ENCODE data around the gene FCRL2.

Gene FCRL2, protein sequence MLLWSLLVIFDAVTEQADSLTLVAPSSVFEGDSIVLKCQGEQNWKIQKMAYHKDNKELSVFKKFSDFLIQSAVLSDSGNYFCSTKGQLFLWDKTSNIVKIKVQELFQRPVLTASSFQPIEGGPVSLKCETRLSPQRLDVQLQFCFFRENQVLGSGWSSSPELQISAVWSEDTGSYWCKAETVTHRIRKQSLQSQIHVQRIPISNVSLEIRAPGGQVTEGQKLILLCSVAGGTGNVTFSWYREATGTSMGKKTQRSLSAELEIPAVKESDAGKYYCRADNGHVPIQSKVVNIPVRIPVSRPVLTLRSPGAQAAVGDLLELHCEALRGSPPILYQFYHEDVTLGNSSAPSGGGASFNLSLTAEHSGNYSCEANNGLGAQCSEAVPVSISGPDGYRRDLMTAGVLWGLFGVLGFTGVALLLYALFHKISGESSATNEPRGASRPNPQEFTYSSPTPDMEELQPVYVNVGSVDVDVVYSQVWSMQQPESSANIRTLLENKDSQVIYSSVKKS

GRCh38 chr1:157776971-157777391 is at the start of gene FCRL2:
Gene FCRL2 (minus strand): TSS chr1:157777132. CDS start chr1:157777073, 59 bp downstream.
- no peak for DNase-seq

GRCh38 chr1:157820299-157820698 is 43.4 kb upstream of the FCRL2 start:
- no peak for DNase-seq

- no peak for DNase-seq
These were observed 43.0 kb upstream of the FCRL2 start, which contains the start of gene FCRL1 for GRCh38 chr1:157819896-157820295. Gene FCRL1 (minus strand): TSS chr1:157820120. CDS start chr1:157820037, 83 bp downstream.

GRCh38 chr1:157819215-157819614 is 42.3 kb upstream of the FCRL2 start:
- DNase-seq: no peak

DNA sequence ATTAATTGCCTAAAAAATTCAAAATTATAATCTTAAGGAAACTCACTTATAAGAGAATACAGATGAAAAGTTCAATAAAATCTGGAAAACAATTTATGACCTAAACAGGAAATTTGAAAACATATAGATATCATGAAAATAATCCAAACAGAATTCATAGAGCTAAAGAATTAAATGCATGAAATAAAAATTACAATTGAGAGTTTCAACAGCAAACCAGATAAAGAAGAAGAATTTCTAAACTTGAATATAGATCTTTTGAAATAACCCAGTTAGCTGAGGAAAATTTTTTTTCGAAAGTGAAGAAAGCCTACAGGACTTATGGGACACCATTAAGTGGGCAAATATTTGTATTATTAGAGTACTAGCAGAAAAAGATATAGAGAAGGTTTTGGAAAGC is 36.3 kb upstream of the FCRL2 start:
- no peak for DNase-seq

- no peak for DNase-seq
These were observed 29.7 kb upstream of the FCRL2 start for GRCh38 chr1:157806431-157807149.

DNA sequence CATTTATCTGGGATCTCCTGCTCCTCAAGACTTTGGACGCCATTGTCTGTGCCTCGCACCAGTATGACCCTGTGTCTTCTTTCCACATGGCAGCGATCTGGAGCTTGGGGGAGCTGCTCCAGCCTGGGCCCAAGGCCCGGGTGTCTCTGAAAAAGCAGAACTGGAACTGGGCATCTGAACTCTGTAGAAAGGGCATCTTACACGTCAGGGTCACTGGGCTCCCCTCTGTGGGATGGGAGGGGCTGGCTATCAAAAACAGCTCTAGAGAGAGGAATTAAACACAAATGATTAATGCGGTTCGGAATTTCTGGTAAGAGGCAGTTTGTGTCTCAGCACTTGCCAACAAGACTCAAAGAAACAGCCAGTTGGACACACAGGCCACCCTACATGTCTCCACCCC is 26.9 kb upstream of the FCRL2 start:
- DNase-seq: no peak

DNA sequence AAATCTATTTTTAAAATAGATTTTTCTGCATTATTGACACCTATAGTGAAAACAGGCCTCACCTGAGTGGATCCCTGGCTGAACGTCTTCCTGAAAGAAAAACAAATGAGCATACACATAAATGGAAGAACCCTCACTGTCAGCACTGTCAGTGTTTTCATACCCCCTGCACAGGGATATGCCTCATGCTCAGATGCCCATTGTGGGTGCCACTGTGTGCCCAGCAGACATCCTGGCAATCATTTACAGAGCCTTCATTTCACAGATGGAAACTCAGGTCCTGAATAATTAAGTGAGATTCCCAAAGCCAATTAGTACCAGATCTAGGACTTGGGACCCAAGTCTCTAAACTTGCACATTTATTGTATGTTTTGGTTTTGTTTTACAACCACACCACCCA is 23.1 kb upstream of the FCRL2 start:
- no peak for DNase-seq

GRCh38 chr1:157798211-157798610 is 21.3 kb upstream of the FCRL2 start:
- DNase-seq: peak; percentile 1

DNA sequence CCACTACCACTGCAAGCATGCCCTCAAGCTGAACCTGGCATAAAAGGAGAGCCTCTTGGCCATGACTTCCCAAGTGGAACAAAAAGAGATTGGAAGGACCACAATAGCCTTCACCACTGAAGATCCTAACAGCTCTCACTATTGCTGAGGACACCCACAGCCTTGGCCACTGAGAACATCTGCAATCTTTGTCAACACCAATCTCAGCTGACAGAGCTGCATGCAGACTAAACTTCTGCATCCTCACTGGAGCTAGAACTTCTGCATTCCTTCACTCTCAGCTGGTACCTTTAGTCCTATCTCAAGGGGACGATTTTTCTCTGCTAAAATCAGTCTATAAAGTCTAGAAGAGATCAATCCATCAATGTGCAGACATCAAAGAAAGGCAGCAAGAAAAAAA is 8.3 kb upstream of the FCRL2 start:
- DNase-seq: no peak

DNA sequence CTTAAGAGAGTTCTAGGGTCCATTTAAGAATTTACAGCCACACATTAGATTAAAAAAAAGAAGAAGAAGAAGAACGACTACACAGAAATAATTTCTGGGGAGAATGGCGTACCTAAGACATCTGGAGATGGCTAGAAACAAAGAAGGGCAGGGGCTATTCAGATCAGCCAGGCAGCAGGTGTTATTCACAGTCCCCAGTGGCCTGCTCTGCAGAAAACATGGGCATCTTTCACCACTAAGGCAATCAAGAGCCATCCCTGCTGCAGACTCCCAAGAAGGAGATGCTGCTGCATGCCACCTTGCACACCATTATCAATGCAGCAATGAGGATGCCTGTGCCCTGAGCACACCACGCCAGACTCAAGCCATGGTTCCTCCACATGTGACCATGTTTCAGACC is 7.9 kb upstream of the FCRL2 start:
- no peak for DNase-seq

GRCh38 chr1:157782931-157783330 is 6.0 kb upstream of the FCRL2 start:
- DNase-seq: no peak

GRCh38 chr1:157781048-157781447 is 4.1 kb upstream of the FCRL2 start:
- no peak for DNase-seq

DNA sequence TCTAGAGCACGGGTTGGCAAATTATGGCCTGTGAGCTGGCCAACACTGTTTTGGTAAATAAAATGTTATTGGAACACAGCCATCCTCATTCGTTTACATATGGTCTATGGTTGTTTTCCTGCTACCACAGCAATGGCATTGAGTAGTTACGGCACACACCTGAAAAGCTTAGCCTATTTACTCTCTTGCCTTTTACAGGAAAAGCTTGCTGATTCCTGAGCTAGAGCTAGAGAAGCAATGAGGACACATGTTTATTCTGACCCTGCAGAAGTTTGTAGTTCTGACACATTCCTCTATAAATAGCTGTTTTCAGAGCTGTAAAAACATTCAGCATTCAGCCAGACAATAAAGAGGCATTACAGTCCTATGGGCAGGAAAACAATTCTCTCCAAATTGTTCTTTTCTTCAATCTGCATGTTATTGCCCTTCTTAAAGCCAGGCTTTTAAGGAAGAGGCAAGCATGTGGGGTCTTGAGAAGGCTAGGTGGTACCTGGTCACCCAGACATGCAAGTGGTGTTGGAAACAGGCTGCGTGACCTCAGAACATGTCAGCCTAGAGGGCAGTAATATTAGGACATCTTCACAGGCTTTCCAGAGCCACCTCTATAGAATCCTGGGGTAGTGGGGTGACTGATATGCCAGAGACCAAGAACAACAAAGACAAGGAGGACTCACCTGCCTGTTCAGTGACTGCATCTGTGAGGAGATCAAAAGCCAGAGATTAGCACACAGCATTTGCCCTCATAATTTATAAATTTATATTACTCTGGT is 1.6 kb downstream of the FCRL2 start:
- DNase-seq: no peak

GRCh38 chr1:157774412-157774811 is 2.5 kb downstream of the FCRL2 start:
- DNase-seq: no peak

DNA sequence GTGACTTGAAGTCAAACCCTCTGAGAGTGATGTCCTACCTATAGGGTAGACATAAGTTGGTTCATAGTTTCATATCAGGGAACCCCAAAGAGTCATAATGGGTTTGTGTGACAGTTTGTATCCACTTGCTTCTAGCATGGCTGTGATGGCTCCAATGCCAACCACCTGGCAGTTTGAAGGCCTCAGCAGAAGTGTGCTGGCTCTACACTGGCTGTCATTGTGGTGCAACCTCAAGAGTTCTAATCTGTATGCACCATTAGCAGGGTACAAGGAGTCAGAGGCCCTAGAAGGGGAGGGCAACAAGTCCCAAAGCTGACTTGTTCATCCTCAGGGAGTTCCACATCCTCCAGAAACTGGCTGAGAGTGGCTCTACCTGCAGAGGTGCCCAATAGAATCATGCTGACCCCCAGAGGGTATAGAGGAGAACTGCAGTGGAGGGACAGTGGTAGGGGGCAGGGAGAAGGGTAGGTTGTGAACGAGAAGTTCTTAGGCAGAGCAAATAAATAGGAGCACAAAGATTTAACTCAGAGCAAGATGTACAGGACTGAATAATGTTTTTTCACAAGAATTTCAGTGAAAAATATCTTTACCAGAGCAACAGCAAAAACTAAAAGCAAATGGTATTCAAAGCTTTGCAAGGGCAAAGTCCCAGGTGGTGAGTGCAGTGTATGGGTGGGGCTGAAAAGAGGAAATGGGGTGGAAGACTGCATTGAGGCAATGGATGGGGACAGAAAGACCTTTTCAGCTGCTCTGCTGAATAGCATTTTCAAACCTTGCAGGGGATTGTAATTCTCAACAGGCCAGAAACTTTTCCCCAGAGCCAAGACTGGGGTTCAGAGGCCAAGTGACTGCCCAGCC is 3.2 kb downstream of the FCRL2 start:
- DNase-seq: no peak

- DNase-seq: no peak
These were observed 5.1 kb downstream of the FCRL2 start for GRCh38 chr1:157771661-157772425.

DNA sequence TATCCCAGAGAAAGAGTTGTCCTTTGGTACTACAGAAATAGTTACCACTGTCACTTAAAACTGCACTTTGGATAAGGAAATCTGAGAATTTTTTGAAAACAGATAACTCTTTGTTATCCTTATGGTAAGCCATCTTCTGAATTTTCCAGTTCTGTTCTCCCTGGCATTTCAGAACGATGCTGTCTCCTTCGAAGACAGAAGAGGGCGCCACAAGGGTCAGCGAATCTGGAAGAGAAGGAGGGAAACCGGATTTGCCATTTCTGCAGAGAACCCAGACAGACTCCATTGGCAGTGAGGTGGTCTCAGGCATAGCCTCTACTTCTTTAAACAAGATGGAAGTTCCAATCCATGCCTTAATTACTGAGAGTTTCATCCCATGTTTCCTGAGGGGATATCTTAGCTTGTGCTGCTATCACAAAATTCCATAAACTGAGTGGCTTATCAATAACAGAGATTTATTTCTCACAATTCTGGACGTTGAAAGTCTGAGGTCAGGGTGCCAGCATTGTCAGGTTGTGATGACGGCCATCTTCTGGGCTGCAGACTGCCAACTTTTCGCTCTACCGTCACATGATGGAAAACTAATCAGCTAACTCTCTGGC is 6.4 kb downstream of the FCRL2 start:
- peak; percentile 17 for DNase-seq

DNA sequence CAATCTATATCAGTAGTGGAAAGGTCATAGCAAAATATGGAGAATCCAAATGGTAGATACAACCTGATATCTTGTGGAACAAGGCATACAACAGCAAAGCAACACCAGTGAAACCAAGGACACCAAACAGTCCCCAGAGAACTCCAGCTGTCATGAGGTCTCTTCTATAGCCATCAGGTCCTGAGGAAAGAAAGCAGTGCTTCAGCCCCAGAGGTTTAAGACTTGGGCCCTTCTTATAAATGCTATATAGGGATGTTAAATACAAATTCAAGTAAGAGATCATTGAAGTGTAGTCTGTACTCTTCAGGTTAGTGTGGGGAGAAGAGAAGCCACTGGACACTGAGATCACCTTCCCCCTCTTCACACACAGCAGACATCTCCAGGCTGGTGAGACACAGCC is 10.1 kb downstream of the FCRL2 start:
- DNase-seq: no peak

DNA sequence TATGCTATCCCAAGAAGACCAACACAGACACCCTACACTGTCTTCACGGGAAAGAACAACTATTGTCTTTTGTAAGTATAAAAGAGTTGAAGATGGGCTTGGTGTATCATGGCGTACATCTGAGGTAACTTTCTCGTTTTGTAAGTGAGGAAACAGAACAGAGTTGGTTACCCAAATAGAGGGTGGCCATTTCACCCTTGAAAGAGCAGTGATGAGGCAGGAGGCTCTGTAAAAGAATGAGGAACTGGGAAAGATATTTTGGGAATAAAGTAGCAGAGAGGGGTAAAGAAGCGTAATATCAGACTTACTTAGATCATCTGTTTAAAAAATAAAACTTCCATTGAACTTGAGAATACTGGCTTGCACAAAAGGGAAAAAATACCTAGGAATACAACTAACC is 18.9 kb downstream of the FCRL2 start:
- no peak for DNase-seq

DNA sequence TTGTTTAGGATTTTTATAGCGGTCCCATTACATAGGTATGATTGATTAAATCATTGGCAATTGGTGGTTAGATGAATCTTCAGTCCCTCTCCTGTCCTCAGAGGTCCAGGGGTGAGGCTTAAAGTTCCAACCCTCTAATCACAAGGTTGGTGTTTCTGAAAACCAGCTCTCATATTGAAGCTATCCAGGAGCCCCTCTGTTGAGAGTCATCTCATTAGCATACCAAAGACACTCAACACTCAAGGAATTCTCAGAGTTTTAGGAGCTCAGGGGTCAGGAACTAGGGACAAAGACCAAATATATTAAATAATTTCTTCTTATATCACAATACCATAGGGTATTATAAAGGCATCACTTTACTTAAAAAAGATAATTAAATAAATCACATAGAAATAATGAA is 23.3 kb downstream of the FCRL2 start:
- DNase-seq: no peak

Measured in HCEC 1CT (cell line).